ENCODE data around the gene ACAT2. TPM values are rescaled to one million over a fixed set of nuclear protein-coding genes. Genes with fewer than 3 reads are reported as not detected.

ACAT2 gene
- total and polyA plus RNA-seq, 2 donors (not counting 1 experiment from before 2014, with no cell fraction given), result 6.5 to 31.1 TPM

DNA sequence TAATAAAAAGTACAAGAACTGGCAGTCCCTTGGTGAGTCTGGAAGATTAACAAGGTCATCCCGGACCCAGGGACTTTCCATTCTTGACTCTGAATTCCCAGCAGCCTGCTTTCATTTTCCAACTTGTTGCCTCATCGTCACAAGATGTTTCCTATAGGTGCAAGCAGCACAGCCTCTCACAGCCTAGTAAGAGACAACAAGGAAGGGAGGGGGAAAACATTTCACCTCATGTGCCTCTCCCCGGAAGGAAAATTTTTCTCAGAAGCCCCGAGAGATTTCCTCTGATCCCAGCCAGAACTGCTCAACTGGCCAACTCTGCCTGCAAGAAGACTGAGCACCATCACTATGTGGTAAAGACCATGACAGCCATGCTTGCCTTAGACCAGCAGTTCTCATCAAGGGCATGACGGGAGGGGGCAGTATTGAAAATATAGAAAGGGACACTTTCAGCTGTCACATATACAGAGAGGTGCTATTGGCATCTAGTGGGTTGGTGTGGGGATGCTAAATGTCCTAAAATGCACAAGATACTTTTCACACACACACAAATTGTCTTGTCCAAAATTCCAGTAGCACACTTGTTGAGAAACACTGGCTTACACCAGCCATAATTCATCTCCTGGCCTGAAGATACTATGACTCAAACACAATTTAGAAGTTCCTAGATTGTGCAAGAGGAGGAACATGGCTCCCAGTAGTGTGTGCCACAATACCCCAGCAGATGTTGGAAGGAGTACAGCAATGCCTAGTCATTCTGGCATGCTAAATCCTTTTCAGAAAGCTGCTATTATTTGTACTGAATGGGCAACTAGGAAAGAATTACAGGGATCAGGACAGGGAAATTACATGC lies 45.4 kb upstream of the ACAT2 start:
- 100% methylated on average over 3 of the region's 5 CpGs for WGBS (ENCODE audit: insufficient coverage)
- H3K4me1 ChIP-seq (ENCODE audit: control insufficient read depth in 2 of 2, insufficient read depth in 2 of 2, low read length in 2 of 2), result no peaks in the 10 kb centered on the region
- no peak overlapping the region for H3K27ac ChIP-seq (ENCODE audit: low read length in 2 of 2)
- H4K20me1 ChIP-seq (ENCODE audit: control insufficient read depth, insufficient read depth, low read length, poor library complexity, severe bottlenecking), result no peaks in the 10 kb centered on the region
- H3K27me3 ChIP-seq (replicated peaks in 1 of 4; ENCODE audit: control extremely low read depth in 1 of 4, control insufficient read depth in 3 of 4, insufficient read depth in 4 of 4, low read length in 3 of 4), result no peaks in the 10 kb centered on the region
- CTCF ChIA-PET, result interaction anchor here (0.6 to 1.1 kb wide), 2 partner anchors 25 to 119 kb away, joined by 3 read pairs; no protein-coding TSS in a partner anchor
- no peaks in the 10 kb centered on the region for H3K4me1 Mint-ChIP-seq
- H3K9me3 Mint-ChIP-seq (ENCODE audit: insufficient read depth), result no peaks in the 10 kb centered on the region
- intact Hi-C loops (cut with micrococcal nuclease), result no loop called here
- no peaks in the 10 kb centered on the region for H3K27me3 Mint-ChIP-seq
- H3K79me2 ChIP-seq (ENCODE audit: control insufficient read depth, insufficient read depth, low read length), result peaks cover 58% of the 10 kb centered on the region
- no peak overlapping the region for H3K4me3 Mint-ChIP-seq
- no peak overlapping the region for H3K4me3 ChIP-seq (ENCODE audit: control extremely low read depth in 1 of 5, extremely low read depth in 1 of 5, insufficient read depth in 1 of 5, low read depth in 2 of 5, low read length in 4 of 5)
- no peak overlapping the region for H3K9ac ChIP-seq (ENCODE audit: low read length)
- H3K36me3 ChIP-seq (replicated peaks in 1 of 2; ENCODE audit: control extremely low read depth in 1 of 2, control insufficient read depth in 1 of 2, extremely low read depth in 1 of 2, insufficient read depth in 2 of 2, low read length in 1 of 2), result peaks cover 0 to 2% of the 10 kb centered on the region in 2 experiments
- POLR2A ChIA-PET, result interaction anchor here (2.2 kb wide), 1 partner anchor 23 kb away, joined by 5 read pairs; the partner anchor contains the start of gene SOD2
- H3K27ac Mint-ChIP-seq, result no peak overlapping the region
- H3K4me2 ChIP-seq (replicated peaks; ENCODE audit: low read depth, low read length, poor library complexity, severe bottlenecking), result no peak overlapping the region
- TF ChIP-seq, protein P1, sequence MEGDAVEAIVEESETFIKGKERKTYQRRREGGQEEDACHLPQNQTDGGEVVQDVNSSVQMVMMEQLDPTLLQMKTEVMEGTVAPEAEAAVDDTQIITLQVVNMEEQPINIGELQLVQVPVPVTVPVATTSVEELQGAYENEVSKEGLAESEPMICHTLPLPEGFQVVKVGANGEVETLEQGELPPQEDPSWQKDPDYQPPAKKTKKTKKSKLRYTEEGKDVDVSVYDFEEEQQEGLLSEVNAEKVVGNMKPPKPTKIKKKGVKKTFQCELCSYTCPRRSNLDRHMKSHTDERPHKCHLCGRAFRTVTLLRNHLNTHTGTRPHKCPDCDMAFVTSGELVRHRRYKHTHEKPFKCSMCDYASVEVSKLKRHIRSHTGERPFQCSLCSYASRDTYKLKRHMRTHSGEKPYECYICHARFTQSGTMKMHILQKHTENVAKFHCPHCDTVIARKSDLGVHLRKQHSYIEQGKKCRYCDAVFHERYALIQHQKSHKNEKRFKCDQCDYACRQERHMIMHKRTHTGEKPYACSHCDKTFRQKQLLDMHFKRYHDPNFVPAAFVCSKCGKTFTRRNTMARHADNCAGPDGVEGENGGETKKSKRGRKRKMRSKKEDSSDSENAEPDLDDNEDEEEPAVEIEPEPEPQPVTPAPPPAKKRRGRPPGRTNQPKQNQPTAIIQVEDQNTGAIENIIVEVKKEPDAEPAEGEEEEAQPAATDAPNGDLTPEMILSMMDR (IDR thresholded peaks at IDR 0.05), result no peak
- TF ChIP-seq EZH2 (IDR thresholded peaks at IDR 0.05; ENCODE audit: borderline replicate concordance, insufficient read depth, low read depth, low read length, poor library complexity, severe bottlenecking), result no peak
- DNase-seq (no peak), ATAC-seq (ENCODE audit: low read depth) (no peak)
- no peak overlapping the region for H2AFZ ChIP-seq (ENCODE audit: insufficient read depth, low read depth, low read length, poor library complexity, severe bottlenecking)
- no peaks in the 10 kb centered on the region for H3K9me3 ChIP-seq (ENCODE audit: control extremely low read depth in 1 of 3, control insufficient read depth in 2 of 3, insufficient read depth in 1 of 3, low read length in 2 of 3)

DNA sequence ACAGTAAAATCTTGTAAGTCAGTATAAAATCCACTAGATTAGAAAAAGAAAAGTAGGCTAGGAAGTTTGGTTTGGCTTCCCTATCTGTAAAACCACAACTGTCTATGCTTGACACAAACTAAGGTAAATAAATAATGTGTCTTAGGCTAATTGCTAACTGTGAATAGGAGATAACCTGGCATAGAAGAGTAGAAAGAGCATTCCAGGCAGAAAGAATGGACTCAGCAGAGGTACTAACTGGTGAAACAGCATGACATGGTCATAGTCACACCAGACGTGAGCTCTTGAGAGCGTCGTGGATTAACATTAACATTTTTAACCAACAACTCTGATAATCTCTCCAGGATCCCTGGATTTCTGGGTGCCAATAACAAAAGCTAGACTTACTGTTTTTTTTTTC lies 43.2 kb upstream of the ACAT2 start:
- POLR2A ChIA-PET, result interaction anchor here (0.7 to 2.2 kb wide), 2 partner anchors 23 to 26 kb away, joined by 3 to 5 read pairs; partner anchors contain the start of gene SOD2
- no peak overlapping the region for H3K4me2 ChIP-seq (replicated peaks; ENCODE audit: low read depth, low read length, poor library complexity, severe bottlenecking)
- ATAC-seq (ENCODE audit: low read depth) (no peak), DNase-seq (no peak)
- H3K27ac Mint-ChIP-seq, result no peak overlapping the region
- 94% methylated on average over 3 of the region's 3 CpGs for WGBS (ENCODE audit: insufficient coverage)
- peaks cover 62% of the 10 kb centered on the region for H3K79me2 ChIP-seq (ENCODE audit: control insufficient read depth, insufficient read depth, low read length)
- TF ChIP-seq EZH2 (IDR thresholded peaks at IDR 0.05; ENCODE audit: borderline replicate concordance, insufficient read depth, low read depth, low read length, poor library complexity, severe bottlenecking), result no peak
- TF ChIP-seq, protein P1 (IDR thresholded peaks at IDR 0.05), result no peak
- H3K27me3 Mint-ChIP-seq, result no peaks in the 10 kb centered on the region
- no peak overlapping the region for H3K27ac ChIP-seq (ENCODE audit: low read length in 2 of 2)
- no peak overlapping the region for H3K9ac ChIP-seq (ENCODE audit: low read length)
- no peak overlapping the region for H3K4me3 Mint-ChIP-seq
- H3K4me1 Mint-ChIP-seq, result no peaks in the 10 kb centered on the region
- CTCF ChIA-PET, result interaction anchor here (0.6 to 2.0 kb wide), 5 partner anchors 11 to 223 kb away, joined by 3 to 10 read pairs (median 4); no protein-coding TSS in a partner anchor
- H3K36me3 ChIP-seq (replicated peaks in 1 of 2; ENCODE audit: control extremely low read depth in 1 of 2, control insufficient read depth in 1 of 2, extremely low read depth in 1 of 2, insufficient read depth in 2 of 2, low read length in 1 of 2), result peaks cover 0 to 10% of the 10 kb centered on the region in 2 experiments
- H3K27me3 ChIP-seq (replicated peaks in 1 of 4; ENCODE audit: control extremely low read depth in 1 of 4, control insufficient read depth in 3 of 4, insufficient read depth in 4 of 4, low read length in 3 of 4), result no peaks in the 10 kb centered on the region
- H3K4me3 ChIP-seq (ENCODE audit: control extremely low read depth in 1 of 5, extremely low read depth in 1 of 5, insufficient read depth in 1 of 5, low read depth in 2 of 5, low read length in 4 of 5), result no peak overlapping the region
- no peaks in the 10 kb centered on the region for H3K4me1 ChIP-seq (ENCODE audit: control insufficient read depth in 2 of 2, insufficient read depth in 2 of 2, low read length in 2 of 2)
- no peak overlapping the region for H2AFZ ChIP-seq (ENCODE audit: insufficient read depth, low read depth, low read length, poor library complexity, severe bottlenecking)
- H3K9me3 ChIP-seq (ENCODE audit: control extremely low read depth in 1 of 3, control insufficient read depth in 2 of 3, insufficient read depth in 1 of 3, low read length in 2 of 3), result no peaks in the 10 kb centered on the region
- no peaks in the 10 kb centered on the region for H3K9me3 Mint-ChIP-seq (ENCODE audit: insufficient read depth)
- intact Hi-C loops (cut with micrococcal nuclease), result no loop called here
- H4K20me1 ChIP-seq (ENCODE audit: control insufficient read depth, insufficient read depth, low read length, poor library complexity, severe bottlenecking), result no peaks in the 10 kb centered on the region
